HG02981 (cell line): ENCODE results near the gene PTRH1.

ENCODE experiments used
- ATAC-seq: cut with Tn5 transposase; IDR thresholded peaks from one replicate; pipeline ENCODE4 v1.9.1; 2021; ENCODE audit warnings: mild to moderate bottlenecking, moderate library complexity; ENCODE audit not compliant: unreplicated experiment

Gene PTRH1

GRCh38 chr9:127741831-127742434 lies 26.5 kb upstream of the PTRH1 start:
- no peak for ATAC-seq

DNA sequence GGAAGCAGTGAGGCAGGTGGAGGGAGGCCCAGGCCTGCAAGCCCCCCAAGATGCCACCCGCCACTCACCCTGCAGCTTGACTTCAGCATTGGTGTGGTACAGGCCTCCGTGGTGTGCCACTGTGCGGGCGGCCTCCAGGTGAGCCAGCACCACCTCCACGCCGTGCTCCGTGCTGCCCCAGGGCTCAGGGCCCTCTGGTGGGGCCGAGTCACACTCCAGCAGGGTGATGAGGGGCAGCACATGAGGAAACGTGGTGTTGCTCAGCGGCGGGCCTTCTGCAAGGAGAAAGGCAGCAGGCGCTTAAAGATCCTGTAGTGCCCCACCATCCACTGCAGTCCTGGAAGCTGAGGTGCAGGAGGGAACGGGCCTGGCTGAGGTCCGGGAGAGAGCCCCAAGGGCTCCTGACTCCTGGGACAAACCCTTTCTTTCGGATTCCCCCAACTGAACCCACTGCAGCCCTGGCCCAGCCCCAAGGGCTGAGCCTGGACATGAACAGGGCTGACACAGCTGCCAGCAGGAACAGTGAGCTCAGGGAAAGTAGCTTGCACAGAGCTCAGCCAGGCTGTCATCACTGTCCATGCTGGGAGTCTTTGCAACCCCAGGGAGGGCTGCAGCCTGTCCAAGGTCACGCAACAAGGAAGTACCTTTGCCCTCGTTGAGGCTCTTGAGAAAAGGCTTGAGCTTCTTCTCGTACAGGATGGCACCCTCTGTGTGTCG lies 24.3 kb upstream of the PTRH1 start:
- ATAC-seq, result no peak

DNA sequence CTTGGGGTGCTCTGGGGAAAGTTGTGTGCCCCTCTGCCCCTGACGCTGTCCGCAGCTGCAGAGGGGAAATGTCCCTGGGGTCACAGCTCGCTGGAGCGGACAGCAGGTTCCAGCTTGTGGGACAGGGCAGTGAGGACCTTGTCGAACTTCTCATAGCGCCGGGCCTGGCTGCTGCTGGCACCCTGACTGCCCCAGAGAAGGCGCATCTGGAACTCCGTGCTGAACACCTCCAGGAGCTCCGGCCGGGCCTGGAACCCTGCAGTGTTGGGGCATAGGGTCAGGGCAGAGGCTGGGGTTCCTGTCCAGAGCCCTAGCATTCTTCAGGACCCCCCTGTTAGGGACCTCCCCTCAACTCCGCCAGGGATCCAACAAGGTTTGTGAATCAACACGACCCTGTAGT lies 23.2 kb upstream of the PTRH1 start:
- no peak for ATAC-seq

- ATAC-seq, result no peak
Observed at GRCh38 chr9:127735530-127736185, 20.2 kb upstream of the PTRH1 start.

- peak; percentile 87 for ATAC-seq
Observed at GRCh38 chr9:127734747-127735529, 19.5 kb upstream of the PTRH1 start, which contains the start of gene TOR2A. TOR2A (minus strand) TSS chr9:127735294; CDS start chr9:127735270, 24 bp downstream.

- no peak for ATAC-seq
Observed at GRCh38 chr9:127734247-127734746, 18.8 kb upstream of the PTRH1 start.

DNA sequence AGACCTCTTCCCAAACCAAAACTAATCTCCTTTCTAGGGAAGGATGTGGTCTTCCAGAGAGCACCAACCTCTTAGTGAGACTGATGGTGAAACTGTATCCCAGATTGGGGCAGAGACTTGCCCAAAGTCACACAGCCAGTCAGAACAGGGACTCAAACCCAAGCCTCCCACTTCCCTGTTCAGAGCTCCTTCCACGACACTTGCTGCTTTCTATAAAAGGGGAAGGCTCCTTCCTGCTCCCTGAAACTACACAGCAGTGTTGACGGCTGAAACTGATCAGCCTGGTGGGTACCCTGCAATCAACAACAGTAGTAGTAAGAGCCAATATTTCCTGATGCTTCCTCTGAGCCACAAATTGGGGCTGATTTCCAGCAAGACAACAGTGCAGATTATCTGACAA lies 18.2 kb upstream of the PTRH1 start:
- ATAC-seq, result no peak

DNA sequence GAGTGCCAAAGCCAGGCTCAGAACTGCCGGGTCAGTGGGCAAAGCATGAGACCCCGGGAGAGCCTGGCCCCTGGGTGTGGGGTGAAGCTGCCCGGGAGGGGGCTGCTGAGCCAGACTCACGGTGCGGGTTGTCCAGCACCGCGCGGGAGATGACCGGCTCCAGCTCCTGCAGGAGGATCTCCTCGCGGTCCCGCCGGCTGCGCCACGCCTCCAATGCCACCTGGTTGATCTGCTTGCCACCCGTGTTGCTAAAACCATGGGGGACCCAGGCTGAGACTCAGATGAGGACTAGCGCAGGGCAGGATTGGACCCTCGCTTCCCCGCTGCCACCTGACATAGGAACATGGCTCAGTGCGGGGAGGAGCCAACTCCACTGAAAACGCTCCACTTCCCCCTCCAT lies 17.0 kb upstream of the PTRH1 start:
- no peak for ATAC-seq

DNA sequence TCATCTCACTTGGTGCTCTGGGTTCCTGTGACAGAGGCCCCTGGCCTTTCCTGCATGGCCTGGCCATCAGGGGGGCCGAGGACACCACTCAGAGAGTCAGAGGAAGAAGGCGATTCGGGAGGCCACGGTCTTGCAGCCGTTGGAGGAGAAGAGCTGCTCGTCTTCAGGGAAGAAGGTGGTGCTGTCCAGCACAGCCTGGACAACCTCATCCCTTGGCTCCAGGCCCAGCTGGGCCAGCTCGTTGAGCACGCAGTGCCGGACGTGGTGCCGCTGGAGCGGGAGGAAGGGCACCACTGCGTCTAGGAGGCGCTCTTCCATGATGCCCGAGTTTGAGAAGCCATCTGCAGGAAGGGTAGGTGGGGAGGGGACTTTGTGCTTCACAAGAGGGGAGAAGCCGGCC lies 16.5 kb upstream of the PTRH1 start:
- ATAC-seq, result no peak

GRCh38 chr9:127730799-127731410 lies 15.4 kb upstream of the PTRH1 start:
- no peak for ATAC-seq

- no peak for ATAC-seq
Observed at GRCh38 chr9:127730262-127730661, 14.8 kb upstream of the PTRH1 start.

DNA sequence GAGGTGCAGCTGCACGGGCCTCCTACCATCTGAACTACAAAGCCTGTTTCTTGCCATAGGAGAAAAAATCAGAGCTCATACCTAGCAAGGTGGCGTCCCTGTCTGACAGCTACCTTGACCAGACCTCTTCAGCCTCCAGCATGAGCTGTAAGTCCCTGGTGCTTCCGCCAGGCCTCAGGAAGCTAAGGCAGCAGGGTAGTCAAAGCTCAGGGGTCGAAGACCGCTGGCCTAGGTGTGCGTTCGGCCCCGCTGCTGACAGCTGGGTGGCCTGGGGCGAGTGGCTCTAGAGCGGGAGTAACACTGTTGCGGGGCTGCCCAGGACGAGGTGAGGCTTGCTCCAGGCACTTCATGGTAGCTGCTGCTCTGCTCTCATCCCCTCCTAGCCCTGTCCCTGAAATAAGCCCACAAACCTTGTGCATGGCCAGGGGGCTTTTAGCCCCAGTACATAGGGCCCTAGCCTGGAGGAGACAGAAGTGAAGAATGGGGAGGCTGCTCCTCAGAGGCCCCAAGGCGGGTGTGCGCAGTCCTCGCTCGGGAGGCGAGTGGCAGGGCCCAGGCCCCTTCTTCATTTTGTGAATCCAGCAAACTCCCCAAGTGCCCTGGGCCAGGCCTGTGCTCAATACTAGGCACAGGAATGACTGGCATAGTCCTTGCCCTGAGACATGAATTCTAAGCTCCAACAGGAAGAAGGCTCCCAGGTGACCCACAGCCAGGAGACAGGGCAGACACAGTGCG lies 14.2 kb upstream of the PTRH1 start:
- ATAC-seq, result no peak

- ATAC-seq, result no peak
Observed at GRCh38 chr9:127728808-127729207, 13.3 kb upstream of the PTRH1 start.

- ATAC-seq, result no peak
Observed at GRCh38 chr9:127726871-127727270, 11.4 kb upstream of the PTRH1 start.

- no peak for ATAC-seq
Observed at GRCh38 chr9:127724012-127724411, 8.5 kb upstream of the PTRH1 start.

DNA sequence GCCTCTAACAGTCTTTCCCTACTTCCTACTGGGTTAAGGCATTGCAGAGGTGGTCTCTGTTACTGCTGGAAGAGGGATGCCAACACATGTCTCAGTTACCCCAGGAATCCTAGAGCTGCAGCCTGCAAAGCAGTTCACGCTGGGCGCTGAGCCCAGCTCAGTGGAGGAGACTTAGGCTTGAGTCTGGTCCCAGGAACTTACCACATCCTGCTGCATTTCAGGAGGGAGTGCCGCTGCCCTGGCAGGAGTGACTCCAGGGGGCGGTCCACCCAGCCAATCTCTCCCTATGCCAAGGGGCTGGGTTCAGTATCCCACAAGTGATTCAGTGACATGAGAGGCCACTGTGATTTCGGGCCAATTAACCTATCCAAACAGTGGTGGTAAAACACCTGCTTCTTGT lies 8.0 kb upstream of the PTRH1 start:
- no peak for ATAC-seq

DNA sequence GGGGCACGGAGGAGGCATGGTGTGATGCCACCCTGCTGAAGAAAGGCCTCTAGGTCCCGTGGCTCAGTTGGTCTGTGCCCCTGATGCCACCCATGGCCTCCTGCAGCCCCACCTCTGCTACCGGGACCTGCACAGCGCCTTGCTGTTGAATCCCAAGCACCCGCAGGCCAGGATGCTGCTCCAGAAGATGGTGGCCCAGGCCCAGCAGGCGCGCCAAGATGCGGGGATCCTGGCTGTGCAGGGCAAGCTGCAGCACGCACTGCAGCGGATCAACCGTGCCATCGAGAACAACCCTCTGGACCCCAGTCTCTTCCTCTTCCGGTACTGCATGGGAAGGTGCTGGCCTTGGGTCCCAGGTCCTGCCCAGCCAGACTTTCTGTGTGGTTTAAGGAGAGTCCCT lies 7.5 kb upstream of the PTRH1 start:
- no peak for ATAC-seq

GRCh38 chr9:127722055-127722745 lies 6.7 kb upstream of the PTRH1 start:
- ATAC-seq, result no peak

DNA sequence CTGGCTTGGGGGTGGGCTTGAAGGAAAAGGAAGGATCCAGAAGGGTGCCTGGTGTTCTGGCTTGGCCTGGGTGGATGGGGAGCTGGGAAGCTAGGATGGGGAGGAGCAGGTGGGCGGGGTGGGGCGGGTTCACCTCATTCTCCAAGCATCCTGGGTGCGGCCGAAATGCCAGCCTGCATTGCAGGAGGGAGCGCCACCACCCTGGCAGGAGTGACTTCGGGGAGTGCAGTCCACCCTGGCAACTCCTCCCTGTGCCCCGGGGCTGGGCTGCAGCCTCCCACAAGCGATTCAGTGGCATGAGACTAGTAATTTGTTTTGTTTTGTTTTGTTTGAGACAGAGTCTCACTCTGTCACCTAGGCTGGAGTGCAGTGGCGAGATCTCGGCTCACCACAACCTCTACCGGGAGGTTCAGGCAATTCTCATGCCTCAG lies 5.9 kb upstream of the PTRH1 start:
- no peak for ATAC-seq

DNA sequence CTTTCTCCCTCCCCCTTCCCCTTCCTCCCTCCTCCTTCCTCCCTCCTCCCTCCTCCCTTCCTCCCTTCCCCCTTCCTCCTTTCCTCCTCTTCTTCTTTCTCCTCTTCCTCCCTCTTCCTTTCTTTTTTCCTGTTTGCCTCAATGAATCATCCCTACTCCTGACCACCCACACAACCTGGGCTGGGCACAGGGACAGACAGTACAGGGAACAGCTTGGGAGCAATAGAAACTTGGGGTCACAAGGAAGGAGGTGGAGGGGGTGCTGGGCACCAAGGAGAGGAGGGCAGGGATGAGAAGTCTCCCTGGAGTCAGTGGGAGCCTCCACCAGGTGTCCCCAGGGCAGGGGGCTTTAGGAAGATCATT lies 5.4 kb upstream of the PTRH1 start:
- no peak for ATAC-seq
